ENCODE measurements around the gene AKAP10.

AKAP10 gene

GRCh38 chr17:19948116-19948943 is 29.3 kb downstream of the AKAP10 start:
- ChIA-PET POLR2A (no interaction called here), CTCF (no interaction called here)
- TF ChIP-seq ZNF384 (IDR thresholded peaks at IDR 0.05), result no peak
- no peak for TF ChIP-seq BHLHE40 (IDR thresholded peaks at IDR 0.05; ENCODE audit: borderline replicate concordance)
- TF ChIP-seq NFRKB (IDR thresholded peaks at IDR 0.05), result no peak
- no peak for DNase-seq (ENCODE audit: extremely low spot score)

GRCh38 chr17:19946921-19947320 is 30.7 kb downstream of the AKAP10 start:
- ChIA-PET CTCF (no interaction called here), POLR2A (no interaction called here)
- DNase-seq (ENCODE audit: extremely low spot score), result no peak
- TF ChIP-seq HDGF (IDR thresholded peaks at IDR 0.05; ENCODE audit: borderline replicate concordance) (no peak), NFRKB (IDR thresholded peaks at IDR 0.05) (no peak), ELF4 (IDR thresholded peaks at IDR 0.05) (no peak), ARNT (IDR thresholded peaks at IDR 0.05) (no peak), SUZ12 (IDR thresholded peaks at IDR 0.05) (no peak), ZNF384 (IDR thresholded peaks at IDR 0.05) (no peak), CTBP1 (IDR thresholded peaks at IDR 0.05; ENCODE audit: borderline replicate concordance) (no peak), TARDBP (IDR thresholded peaks at IDR 0.05) (no peak), BHLHE40 (IDR thresholded peaks at IDR 0.05; ENCODE audit: borderline replicate concordance) (no peak)

GRCh38 chr17:19945009-19945626 is 32.5 kb downstream of the AKAP10 start:
- CTCF ChIA-PET, result interaction anchor here (1.2 kb wide), 1 partner anchor 65 kb away, joined by 3 read pairs; no protein-coding TSS in a partner anchor
- no peak for DNase-seq (ENCODE audit: extremely low spot score)
- POLR2A ChIA-PET, result no interaction called here
- TF ChIP-seq BHLHE40 (IDR thresholded peaks at IDR 0.05; ENCODE audit: borderline replicate concordance), result no peak

- TF ChIP-seq FOXK2 (IDR thresholded peaks at IDR 0.05), result no peak
- POLR2A ChIA-PET, result no interaction called here
- CTCF ChIA-PET, result no interaction called here
- DNase-seq (ENCODE audit: extremely low spot score), result no peak
Observed at GRCh38 chr17:19943599-19943998, 34.0 kb downstream of the AKAP10 start.

- DNase-seq (ENCODE audit: extremely low spot score), result no peak
- TF ChIP-seq FOXK2 (IDR thresholded peaks at IDR 0.05), result no peak
- no peak for TF ChIP-seq LEF1 (IDR thresholded peaks at IDR 0.05; ENCODE audit: borderline replicate concordance)
- no peak for TF ChIP-seq FOXM1 (IDR thresholded peaks at IDR 0.05; ENCODE audit: borderline replicate concordance)
- TF ChIP-seq L3MBTL2 (conservative IDR thresholded peaks at IDR 0.05), result no peak
- no peak for TF ChIP-seq TARDBP (IDR thresholded peaks at IDR 0.05)
- TF ChIP-seq SP1 (IDR thresholded peaks at IDR 0.05), result no peak
- no peak for TF ChIP-seq ARNT (IDR thresholded peaks at IDR 0.05)
- no peak for TF ChIP-seq FOXA1 (IDR thresholded peaks at IDR 0.05)
- TF ChIP-seq PKNOX1 (IDR thresholded peaks at IDR 0.05), result no peak
- no peak for TF ChIP-seq ELF4 (IDR thresholded peaks at IDR 0.05)
- no peak for TF ChIP-seq SUZ12 (IDR thresholded peaks at IDR 0.05)
- no peak for TF ChIP-seq NFRKB (IDR thresholded peaks at IDR 0.05)
- no peak for TF ChIP-seq BHLHE40 (IDR thresholded peaks at IDR 0.05; ENCODE audit: borderline replicate concordance)
- ChIA-PET POLR2A (no interaction called here), CTCF (no interaction called here)
Observed at GRCh38 chr17:19943026-19943425, 34.6 kb downstream of the AKAP10 start.

GRCh38 chr17:19940722-19941464 is 36.7 kb downstream of the AKAP10 start:
- ChIA-PET POLR2A (no interaction called here), CTCF (no interaction called here)
- no peak for DNase-seq (ENCODE audit: extremely low spot score)

More at GRCh38 chr17:19940722-19941464, 36.7 kb downstream of the AKAP10 start:
- TF ChIP-seq BHLHE40 (IDR thresholded peaks at IDR 0.05; ENCODE audit: borderline replicate concordance), result no peak
- TF ChIP-seq HDGF (IDR thresholded peaks at IDR 0.05; ENCODE audit: borderline replicate concordance), result no peak
- no peak for TF ChIP-seq L3MBTL2 (conservative IDR thresholded peaks at IDR 0.05)
- TF ChIP-seq NFRKB (IDR thresholded peaks at IDR 0.05), result no peak
- TF ChIP-seq ZNF384 (IDR thresholded peaks at IDR 0.05), result no peak
- no peak for TF ChIP-seq PKNOX1 (IDR thresholded peaks at IDR 0.05)
- TF ChIP-seq ARNT (IDR thresholded peaks at IDR 0.05), result no peak
- no peak for TF ChIP-seq LEF1 (IDR thresholded peaks at IDR 0.05; ENCODE audit: borderline replicate concordance)
- no peak for TF ChIP-seq CTBP1 (IDR thresholded peaks at IDR 0.05; ENCODE audit: borderline replicate concordance)
- no peak for TF ChIP-seq SP1 (IDR thresholded peaks at IDR 0.05)
- TF ChIP-seq TARDBP (IDR thresholded peaks at IDR 0.05), result no peak
- TF ChIP-seq ELF4 (IDR thresholded peaks at IDR 0.05), result no peak
- TF ChIP-seq SUZ12 (IDR thresholded peaks at IDR 0.05), result no peak
- no peak for TF ChIP-seq FOXA1 (IDR thresholded peaks at IDR 0.05)
- no peak for TF ChIP-seq FOXM1 (IDR thresholded peaks at IDR 0.05; ENCODE audit: borderline replicate concordance)
- no peak for TF ChIP-seq FOXK2 (IDR thresholded peaks at IDR 0.05)

Measured in HEK293T (cell line).